ENCODE data around the gene UHMK1. TPM values are rescaled to one million over a fixed set of nuclear protein-coding genes. Genes with fewer than 3 reads are reported as not detected.

UHMK1 gene, protein sequence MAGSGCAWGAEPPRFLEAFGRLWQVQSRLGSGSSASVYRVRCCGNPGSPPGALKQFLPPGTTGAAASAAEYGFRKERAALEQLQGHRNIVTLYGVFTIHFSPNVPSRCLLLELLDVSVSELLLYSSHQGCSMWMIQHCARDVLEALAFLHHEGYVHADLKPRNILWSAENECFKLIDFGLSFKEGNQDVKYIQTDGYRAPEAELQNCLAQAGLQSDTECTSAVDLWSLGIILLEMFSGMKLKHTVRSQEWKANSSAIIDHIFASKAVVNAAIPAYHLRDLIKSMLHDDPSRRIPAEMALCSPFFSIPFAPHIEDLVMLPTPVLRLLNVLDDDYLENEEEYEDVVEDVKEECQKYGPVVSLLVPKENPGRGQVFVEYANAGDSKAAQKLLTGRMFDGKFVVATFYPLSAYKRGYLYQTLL
- total RNA-seq (2022; extraction: Qiagen RNA extraction): 13.6 to 24.9 TPM (median 19.5 TPM) in 5 replicates

GRCh38 chr1:162497723-162498495 is at the start of gene UHMK1:
TSS of gene UHMK1 (plus strand) at chr1:162497818. CDS start at chr1:162498001, 183 bp downstream.

DNA sequence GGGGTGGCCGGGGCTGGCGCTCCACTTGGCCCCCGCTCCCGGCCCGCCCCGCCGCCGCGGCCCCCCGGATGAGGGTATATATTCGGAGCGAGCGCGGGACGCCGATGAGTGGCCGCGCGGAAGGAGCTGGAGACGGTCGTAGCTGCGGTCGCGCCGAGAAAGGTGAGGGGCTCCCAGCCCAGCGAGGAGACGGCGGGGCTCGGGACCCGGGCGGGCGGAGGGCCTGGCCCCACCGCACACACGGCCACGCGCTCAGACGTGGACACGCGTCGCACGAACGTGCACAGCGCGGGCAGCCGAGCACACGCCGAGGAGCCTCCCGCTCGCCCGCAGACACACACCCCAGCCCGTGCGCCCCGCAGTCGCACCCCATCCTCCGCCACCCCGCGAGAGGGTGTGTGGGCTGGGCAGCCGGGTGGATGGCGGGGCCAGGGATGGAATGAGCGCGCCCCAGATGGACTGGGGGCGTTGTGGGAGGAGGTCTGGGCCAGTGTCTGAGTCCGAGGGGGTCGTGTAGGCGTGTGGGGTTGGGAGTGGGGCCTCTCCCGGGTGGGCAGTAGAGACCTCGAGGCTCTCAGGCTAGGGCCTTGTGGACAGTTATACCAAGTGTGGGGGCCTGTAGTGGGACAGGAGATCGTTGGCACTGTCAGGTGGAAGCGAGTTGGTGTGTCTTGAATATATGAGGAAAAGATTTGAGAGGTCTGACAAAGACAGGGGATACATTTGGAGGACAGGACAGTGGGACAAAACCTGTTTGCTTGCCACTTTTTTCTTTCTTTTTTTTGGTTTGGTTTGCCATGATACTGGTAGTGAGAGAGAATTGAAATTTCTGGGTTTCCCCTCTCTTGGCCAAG is 64.2 kb downstream of the UHMK1 start, which contains the start of gene UAP1:
UAP1 (plus strand) TSS at position 107 of the 854 bp plus-strand sequence. CDS start 4,347 bp downstream, outside the sequence.

Other genes starting within 250 kb of the UHMK1 start
- gene SPATA46, start 121.0 kb upstream of the UHMK1 start, total RNA-seq (2022; extraction: Qiagen RNA extraction): not detected in 5 replicates
- 0.70 to 0.93 TPM (median 0.79 TPM) in 5 replicates for gene C1orf226, start 116.1 kb upstream of the UHMK1 start, total RNA-seq (2022; extraction: Qiagen RNA extraction)
- 0.06 to 0.15 TPM (median 0.12 TPM) in 5 replicates for gene SH2D1B, start 85.7 kb upstream of the UHMK1 start, total RNA-seq (2022; extraction: Qiagen RNA extraction)
- 26.2 to 39.5 TPM (median 31.7 TPM) in 5 replicates for gene UAP1, start 63.9 kb downstream of the UHMK1 start, total RNA-seq (2022; extraction: Qiagen RNA extraction)
- gene DDR2, start 134.6 kb downstream of the UHMK1 start, total RNA-seq (2022; extraction: Qiagen RNA extraction): 0.17 to 0.51 TPM (median 0.46 TPM) in 5 replicates